ENCODE results near the gene NOL6.
A peak's percentile ranks its signal among the peaks of the same experiment; 100 is the strongest.
"Not testable (repeated sequence)": the region's sequence is repeated elsewhere in the genome, so short reads cannot be mapped to it uniquely, and the experiment has no call there.

The NOL6 gene

GRCh38 chr9:33469891-33470290, 3.8 kb downstream of the NOL6 start:
- no peak for DNase-seq

GRCh38 chr9:33468797-33469621, 4.7 kb downstream of the NOL6 start:
- DNase-seq, result no peak

GRCh38 chr9:33468215-33468730, 5.5 kb downstream of the NOL6 start:
- no peak for DNase-seq

- DNase-seq, result no peak
Measured at GRCh38 chr9:33467526-33467925, 6.2 kb downstream of the NOL6 start.

- DNase-seq, result no peak
Measured at GRCh38 chr9:33466565-33467495, 6.9 kb downstream of the NOL6 start.

- DNase-seq, result no peak
Measured at GRCh38 chr9:33465596-33466564, 7.8 kb downstream of the NOL6 start.

GRCh38 chr9:33465096-33465495, 8.6 kb downstream of the NOL6 start:
- DNase-seq, result no peak

- DNase-seq, result peak; percentile 53
Measured at GRCh38 chr9:33464045-33464636, 9.6 kb downstream of the NOL6 start.

- DNase-seq, result no peak
Measured at GRCh38 chr9:33463151-33463550, 10.6 kb downstream of the NOL6 start.

- DNase-seq, result no peak
Measured at GRCh38 chr9:33461492-33461891, 12.2 kb downstream of the NOL6 start.

GRCh38 chr9:33460854-33461253, 12.9 kb downstream of the NOL6 start:
- no peak for DNase-seq

GRCh38 chr9:33459115-33459514, 14.6 kb downstream of the NOL6 start:
- DNase-seq, result no peak

- no peak for DNase-seq
Measured at GRCh38 chr9:33458444-33458843, 15.3 kb downstream of the NOL6 start.

- no peak for DNase-seq
Measured at GRCh38 chr9:33455945-33456344, 17.8 kb downstream of the NOL6 start.

- DNase-seq, result not testable (repeated sequence)
Measured at GRCh38 chr9:33455456-33455855, 18.3 kb downstream of the NOL6 start.

- not testable (repeated sequence) for DNase-seq
Measured at GRCh38 chr9:33454661-33455026, 19.1 kb downstream of the NOL6 start.

- no peak for DNase-seq
Measured at GRCh38 chr9:33453999-33454660, 19.6 kb downstream of the NOL6 start.

- no peak for DNase-seq
Measured at GRCh38 chr9:33453286-33453860, 20.4 kb downstream of the NOL6 start.

- peak; percentile 3 for DNase-seq
Measured at GRCh38 chr9:33452828-33453271, 20.9 kb downstream of the NOL6 start.

GRCh38 chr9:33450621-33451146, 23.0 kb downstream of the NOL6 start:
- DNase-seq, result no peak

- DNase-seq, result no peak
Measured at GRCh38 chr9:33449715-33450114, 24.0 kb downstream of the NOL6 start.

All from NCI-H2171 treated with DMSO at 0.1 percent for 48 hours (cell line).